Measurements from ENCODE around the gene FAF1. TPM values are rescaled to one million over a fixed set of nuclear protein-coding genes. Genes with fewer than 3 reads are reported as not detected.
A peak's percentile ranks its signal among the peaks of the same experiment; 100 is the strongest.
"Not testable (repeated sequence)": the region's sequence is repeated elsewhere in the genome, so short reads cannot be mapped to it uniquely, and the experiment has no call there.

Gene FAF1
- total RNA-seq (2014; rRNA removed) = 65.6 and 71.9 TPM in 2 replicates
- polyA plus RNA-seq (2012) = 36.9 TPM

GRCh38 chr1:50959913-50960844, at the start of gene FAF1:
FAF1 (minus strand) TSS chr1:50960267; CDS start chr1:50959811, 456 bp downstream.
- peak; percentile 95 for DNase-seq (ENCODE audit: low read depth)

- DNase-seq (ENCODE audit: low read depth) = no peak
These were observed 49.3 kb upstream of the FAF1 start for GRCh38 chr1:51009381-51009780.

- not testable (repeated sequence) for DNase-seq (ENCODE audit: low read depth)
These were observed 45.5 kb upstream of the FAF1 start for GRCh38 chr1:51005549-51005948.

- no peak for DNase-seq (ENCODE audit: low read depth)
These were observed 42.4 kb upstream of the FAF1 start for GRCh38 chr1:51002516-51002915.

DNA sequence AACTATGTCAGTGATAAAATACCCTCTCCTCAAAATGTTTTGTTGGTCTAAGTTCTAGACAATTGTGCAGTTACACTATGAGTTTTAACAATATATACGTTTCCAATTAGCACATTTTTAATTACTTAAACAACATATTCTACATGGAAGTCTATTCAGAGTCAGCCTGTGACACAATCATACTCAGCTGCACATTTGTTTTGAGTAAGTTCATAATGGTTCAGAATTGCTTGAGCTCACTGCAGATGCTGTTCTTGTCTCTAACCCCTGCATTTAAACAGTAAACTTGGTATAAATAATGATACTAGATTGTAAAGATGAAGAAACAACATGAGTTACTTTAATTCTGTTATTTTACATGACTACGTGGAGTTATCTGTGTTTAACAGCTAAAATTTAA, 40.6 kb upstream of the FAF1 start:
- no peak for DNase-seq (ENCODE audit: low read depth)

DNA sequence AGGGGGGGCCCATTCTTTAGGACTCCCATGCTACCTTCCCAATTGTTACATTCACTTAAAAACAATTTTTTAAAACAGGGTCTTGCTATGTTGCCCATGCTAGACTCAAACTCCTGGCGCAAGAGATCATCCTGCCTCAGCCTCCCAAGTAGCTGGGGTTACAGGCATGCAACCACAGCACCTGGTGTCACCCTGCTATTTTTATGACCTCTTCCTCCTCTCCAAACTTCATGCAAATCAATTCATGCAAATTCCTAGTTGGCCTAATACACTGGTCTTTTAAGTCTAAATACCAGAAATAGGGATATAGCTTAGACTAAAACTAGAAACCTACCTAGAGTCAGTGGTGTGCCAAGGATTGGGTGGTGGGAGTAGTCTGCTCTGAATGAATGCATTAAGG, 40.1 kb upstream of the FAF1 start:
- no peak for DNase-seq (ENCODE audit: low read depth)

DNA sequence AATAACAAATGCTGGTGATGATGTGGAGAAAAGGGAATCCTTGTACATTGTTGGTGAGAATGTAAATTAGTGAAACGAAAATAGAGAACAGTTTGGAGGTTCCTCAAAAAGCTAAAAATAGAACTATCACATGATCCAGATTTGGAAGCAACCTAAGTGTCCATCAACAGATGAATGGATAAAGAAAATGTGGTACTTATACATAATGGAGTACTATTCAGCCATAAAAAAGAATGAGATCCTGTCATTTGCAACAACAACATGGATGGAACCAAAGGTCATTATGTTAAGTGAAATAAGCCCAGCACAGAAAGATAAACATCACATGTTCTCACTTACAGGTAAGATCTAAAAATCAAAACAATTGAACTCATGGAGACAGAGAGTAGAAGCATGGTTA, 39.3 kb upstream of the FAF1 start:
- not testable (repeated sequence) for DNase-seq (ENCODE audit: low read depth)

DNA sequence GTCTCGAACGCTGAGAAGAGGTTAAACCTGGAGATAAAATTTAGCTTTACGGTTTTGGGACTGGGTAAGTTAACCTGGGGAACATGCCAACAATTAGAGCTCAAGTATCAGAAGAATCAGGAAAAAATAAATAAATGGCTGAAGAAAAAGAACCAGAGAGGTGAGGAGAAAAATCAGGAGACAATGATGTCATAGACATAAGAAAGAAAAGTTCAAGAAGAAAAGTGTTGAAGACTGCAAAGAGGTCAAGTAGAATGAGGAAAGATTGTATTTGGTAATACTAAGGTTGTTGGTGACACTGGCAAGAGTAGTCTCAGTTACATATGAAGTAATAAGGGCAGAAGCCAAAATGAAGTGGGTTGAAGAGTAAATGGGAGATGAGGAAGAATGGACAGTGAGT, 36.0 kb upstream of the FAF1 start:
- no peak for DNase-seq (ENCODE audit: low read depth)

GRCh38 chr1:50995651-50996050, 35.6 kb upstream of the FAF1 start:
- no peak for DNase-seq (ENCODE audit: low read depth)

- no peak for DNase-seq (ENCODE audit: low read depth)
These were observed 34.9 kb upstream of the FAF1 start for GRCh38 chr1:50994997-50995396.

GRCh38 chr1:50993645-50994044, 33.6 kb upstream of the FAF1 start:
- DNase-seq (ENCODE audit: low read depth) = no peak

GRCh38 chr1:50992532-50993318, 32.7 kb upstream of the FAF1 start:
- DNase-seq (ENCODE audit: low read depth) = no peak

- peak; percentile 76 for DNase-seq (ENCODE audit: low read depth)
These were observed 29.6 kb upstream of the FAF1 start for GRCh38 chr1:50989694-50990093.

- peak; percentile 37 for DNase-seq (ENCODE audit: low read depth)
These were observed 26.6 kb upstream of the FAF1 start for GRCh38 chr1:50986653-50987052.

- peak; percentile 8 for DNase-seq (ENCODE audit: low read depth)
These were observed 25.0 kb upstream of the FAF1 start for GRCh38 chr1:50985094-50985493.

GRCh38 chr1:50983219-50983802, 23.2 kb upstream of the FAF1 start:
- no peak for DNase-seq (ENCODE audit: low read depth)

- DNase-seq (ENCODE audit: low read depth) = no peak
These were observed 22.5 kb upstream of the FAF1 start for GRCh38 chr1:50982611-50983010.

DNA sequence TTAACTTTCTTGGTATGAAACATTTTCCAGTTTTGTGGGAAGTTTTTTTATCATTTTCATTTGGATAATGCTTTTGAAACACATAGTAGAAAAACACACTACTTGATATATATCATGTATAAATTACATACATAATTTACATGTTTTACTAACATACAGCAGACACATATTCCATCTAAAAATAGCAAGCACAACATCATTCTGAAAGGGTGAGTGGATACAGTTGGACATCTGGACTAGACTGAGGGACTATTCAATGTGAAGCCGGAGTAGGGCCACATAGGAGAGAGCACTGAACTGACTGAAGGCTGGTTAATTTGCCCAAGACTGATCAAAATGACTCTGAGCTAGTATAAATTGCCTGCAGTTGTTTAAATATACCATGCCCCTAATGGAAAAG, 21.7 kb upstream of the FAF1 start:
- DNase-seq (ENCODE audit: low read depth) = peak; percentile 69

- no peak for DNase-seq (ENCODE audit: low read depth)
These were observed 20.4 kb upstream of the FAF1 start for GRCh38 chr1:50980505-50980904.

GRCh38 chr1:50979937-50980336, 19.9 kb upstream of the FAF1 start:
- DNase-seq (ENCODE audit: low read depth) = peak; percentile 18

DNA sequence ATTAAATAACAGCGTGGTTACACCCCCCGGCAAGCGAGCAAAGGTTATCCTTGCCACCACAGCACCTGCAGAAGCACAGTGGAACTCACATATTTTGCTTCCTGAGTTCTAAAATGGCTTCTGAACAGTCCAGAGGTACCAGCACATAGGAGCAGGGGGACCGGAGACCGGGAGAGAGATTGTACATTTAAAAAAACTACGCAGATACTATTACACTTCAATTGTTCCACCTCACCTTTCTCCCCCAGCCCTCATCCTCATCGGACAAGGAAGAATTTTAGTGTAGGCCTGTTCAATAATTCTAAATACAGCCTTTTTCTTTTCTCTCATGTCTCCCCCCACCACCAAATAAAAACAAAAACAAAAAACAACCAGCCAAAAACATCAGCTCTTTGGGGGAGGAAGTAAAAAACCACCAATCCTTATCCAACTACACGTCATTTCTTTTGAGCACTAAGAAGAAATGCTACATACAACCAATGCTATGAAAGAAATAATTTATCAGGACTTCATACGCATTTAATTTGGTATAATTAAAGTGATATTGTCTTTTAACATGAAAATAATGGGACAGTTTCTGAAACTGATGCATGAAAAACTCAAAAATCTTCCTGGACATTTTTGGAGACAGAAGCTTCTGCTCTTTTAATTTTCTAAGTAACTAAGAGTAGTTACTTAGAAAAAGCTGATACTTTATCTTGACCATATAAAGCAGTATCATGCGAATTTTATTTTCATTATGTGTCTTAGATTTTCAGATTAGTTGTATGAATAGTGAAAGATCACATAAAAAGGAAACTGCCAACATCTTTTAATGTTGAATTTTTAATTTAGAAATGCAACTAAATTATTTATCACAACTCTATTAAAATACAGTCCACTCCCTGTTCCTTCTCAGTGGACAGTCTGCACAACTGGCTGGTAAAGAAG, 19.1 kb upstream of the FAF1 start:
- peak; percentile 74 for DNase-seq (ENCODE audit: low read depth)

All from LHCN-M2 (cell line).